Measurements from ENCODE around the gene ACSF3.

Gene ACSF3

GRCh38 chr16:89135971-89136765 is 42.5 kb downstream of the ACSF3 start:
- TF ChIP-seq, protein P1, sequence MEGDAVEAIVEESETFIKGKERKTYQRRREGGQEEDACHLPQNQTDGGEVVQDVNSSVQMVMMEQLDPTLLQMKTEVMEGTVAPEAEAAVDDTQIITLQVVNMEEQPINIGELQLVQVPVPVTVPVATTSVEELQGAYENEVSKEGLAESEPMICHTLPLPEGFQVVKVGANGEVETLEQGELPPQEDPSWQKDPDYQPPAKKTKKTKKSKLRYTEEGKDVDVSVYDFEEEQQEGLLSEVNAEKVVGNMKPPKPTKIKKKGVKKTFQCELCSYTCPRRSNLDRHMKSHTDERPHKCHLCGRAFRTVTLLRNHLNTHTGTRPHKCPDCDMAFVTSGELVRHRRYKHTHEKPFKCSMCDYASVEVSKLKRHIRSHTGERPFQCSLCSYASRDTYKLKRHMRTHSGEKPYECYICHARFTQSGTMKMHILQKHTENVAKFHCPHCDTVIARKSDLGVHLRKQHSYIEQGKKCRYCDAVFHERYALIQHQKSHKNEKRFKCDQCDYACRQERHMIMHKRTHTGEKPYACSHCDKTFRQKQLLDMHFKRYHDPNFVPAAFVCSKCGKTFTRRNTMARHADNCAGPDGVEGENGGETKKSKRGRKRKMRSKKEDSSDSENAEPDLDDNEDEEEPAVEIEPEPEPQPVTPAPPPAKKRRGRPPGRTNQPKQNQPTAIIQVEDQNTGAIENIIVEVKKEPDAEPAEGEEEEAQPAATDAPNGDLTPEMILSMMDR (conservative IDR thresholded peaks at IDR 0.05; ENCODE audit: low read length) = no peak
- DNase-seq (ENCODE audit: low read depth) = no peak
- no peak overlapping the region for H3K4me3 ChIP-seq (ENCODE audit: low read length)

- H3K4me3 ChIP-seq (ENCODE audit: low read length) = no peak overlapping the region
- DNase-seq (ENCODE audit: low read depth) = no peak
- TF ChIP-seq, protein P1 (conservative IDR thresholded peaks at IDR 0.05; ENCODE audit: low read length) = no peak
Measured at GRCh38 chr16:89136931-89137330, 43.3 kb downstream of the ACSF3 start.

GRCh38 chr16:89137666-89138512 is 44.2 kb downstream of the ACSF3 start:
- H3K4me3 ChIP-seq (ENCODE audit: low read length) = no peak overlapping the region
- DNase-seq (ENCODE audit: low read depth) = no peak
- TF ChIP-seq, protein P1 (conservative IDR thresholded peaks at IDR 0.05; ENCODE audit: low read length) = no peak

- DNase-seq (ENCODE audit: low read depth) = no peak
- H3K4me3 ChIP-seq (ENCODE audit: low read length) = no peak overlapping the region
- TF ChIP-seq, protein P1 (conservative IDR thresholded peaks at IDR 0.05; ENCODE audit: low read length) = no peak
Measured at GRCh38 chr16:89138513-89138795, 44.8 kb downstream of the ACSF3 start.

DNA sequence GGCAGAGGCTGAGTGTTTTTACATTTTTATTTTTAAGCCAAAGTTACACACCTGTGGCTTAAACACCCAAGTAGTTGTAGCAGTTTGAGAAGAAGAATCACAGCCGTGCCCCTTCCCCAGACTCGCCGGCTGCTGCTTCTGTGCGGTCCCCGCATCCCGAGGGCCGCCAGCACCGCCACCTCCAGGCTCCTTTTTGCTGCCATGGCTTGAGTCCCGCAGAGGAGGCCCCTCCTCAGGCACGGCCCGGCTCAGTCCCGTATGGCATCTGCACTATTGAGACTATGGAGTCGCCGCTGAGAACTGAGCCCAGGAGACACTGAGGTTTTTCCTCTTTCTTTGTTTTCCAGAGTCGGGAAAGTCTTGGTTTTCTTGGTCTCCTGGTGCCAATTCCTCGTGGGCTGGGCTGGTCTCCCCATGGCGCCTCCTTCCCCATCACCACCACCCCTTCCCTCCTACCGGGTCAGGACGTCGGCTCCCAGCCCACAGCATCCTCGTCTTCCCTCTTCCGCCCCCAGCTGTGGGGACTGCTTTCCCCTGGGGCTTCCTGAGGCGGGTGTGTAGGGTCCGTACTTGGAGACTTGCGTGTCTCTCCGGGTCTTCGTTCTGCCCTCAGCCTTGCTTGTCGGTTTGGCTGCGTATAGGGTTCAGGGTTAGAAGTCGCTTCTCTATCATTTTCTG is 45.3 kb downstream of the ACSF3 start:
- no peak for DNase-seq (ENCODE audit: low read depth)
- TF ChIP-seq, protein P1 (conservative IDR thresholded peaks at IDR 0.05; ENCODE audit: low read length) = no peak
- no peak overlapping the region for H3K4me3 ChIP-seq (ENCODE audit: low read length)

- no peak for DNase-seq (ENCODE audit: low read depth)
- TF ChIP-seq, protein P1 (conservative IDR thresholded peaks at IDR 0.05; ENCODE audit: low read length) = no peak
- H3K4me3 ChIP-seq (ENCODE audit: low read length) = no peak overlapping the region
Measured at GRCh38 chr16:89139907-89140361, 46.3 kb downstream of the ACSF3 start.
